PC-9 (cell line): ENCODE measurements around the gene LRRC28. TPM values are rescaled to one million over a fixed set of nuclear protein-coding genes. Genes with fewer than 3 reads are reported as not detected.

Source experiments
- BruUV-seq: library from RNA; stranded (reverse); fragments of 400-500 nt; replicated peaks from 2 replicates; lab custom pipeline; 2021; lab: Mats Ljungman, UMichigan
- CTCF ChIA-PET: fragments of 300-600 bp; sonication (Branson Sonifier 250); formaldehyde crosslinking; loops from one replicate; lab custom pipeline; 2022; ENCODE audit warnings: antibody characterized with exemption; lab: Charles Lee
- POLR2A ChIA-PET: fragments of 300-600 bp; sonication (Branson Sonifier 250); formaldehyde crosslinking; loops from one replicate; lab custom pipeline; 2022; ENCODE audit warnings: antibody characterized with exemption; ENCODE audit not compliant: unreplicated experiment; lab: Charles Lee
- DNase-seq, 2 experiments: peaks; one replicate each; pipeline versions ENCODE4 v3.0.0 to v3.0.0-alpha.2; 2015 to 2022; ENCODE audit warnings: mixed read lengths in 1 of 2
- H2AFZ ChIP-seq: fragments of 200-600 bp; sonication (generic); 2 replicates; pipeline ENCODE4 v1.8.1; 2017; ENCODE audit warnings: antibody characterized with exemption
- H3F3A ChIP-seq: fragments of 200-600 bp; sonication (generic); 2 replicates; pipeline ENCODE4 v1.8.1; 2017; ENCODE audit warnings: antibody characterized with exemption, mild to moderate bottlenecking, low read depth; ENCODE audit not compliant: insufficient read depth
- H3K27ac ChIP-seq: fragments of 200-600 bp; sonication (generic); 2 replicates; pipeline ENCODE4 v1.6.1; 2016; ENCODE audit warnings: mixed run types
- H3K27me3 ChIP-seq: fragments of 200-600 bp; sonication (generic); 2 replicates; pipeline ENCODE4 v1.6.1; 2016; ENCODE audit warnings: low read depth, mixed run types; ENCODE audit not compliant: insufficient read depth
- H3K36me3 ChIP-seq: fragments of 200-600 bp; sonication (generic); 2 replicates; pipeline ENCODE4 v1.6.1; 2016; ENCODE audit warnings: low read depth, mixed run types
- H3K4me1 ChIP-seq: fragments of 200-600 bp; sonication (generic); replicated peaks from 2 replicates; pipeline ENCODE4 v1.6.1; 2016; ENCODE audit warnings: mixed run types; ENCODE audit not compliant: insufficient read depth
- H3K4me2 ChIP-seq: fragments of 200-600 bp; sonication (generic); 2 replicates; pipeline ENCODE4 v1.6.1; 2017; ENCODE audit warnings: mixed run types
- H3K4me3 ChIP-seq: fragments of 200-600 bp; sonication (generic); 2 replicates; pipeline ENCODE4 v1.6.1; 2016; ENCODE audit warnings: mixed run types
- H3K79me2 ChIP-seq: fragments of 200-600 bp; sonication (generic); 2 replicates; pipeline ENCODE4 v1.6.1; 2017; ENCODE audit warnings: low read depth, mixed run types
- H3K9me2 ChIP-seq: fragments of 200-600 bp; sonication (generic); 2 replicates; pipeline ENCODE4 v1.8.1; 2017; ENCODE audit warnings: mild to moderate bottlenecking; ENCODE audit not compliant: insufficient read depth
- H3K9me3 ChIP-seq: fragments of 200-600 bp; sonication (generic); 2 replicates; pipeline ENCODE4 v1.8.1; 2016; ENCODE audit warnings: low read depth; ENCODE audit not compliant: insufficient read depth
- H4K20me1 ChIP-seq: fragments of 200-600 bp; sonication (generic); 2 replicates; pipeline ENCODE4 v1.8.1; 2017; ENCODE audit not compliant: insufficient read depth
- CTCF ChIP-seq: fragments of 200-600 bp; sonication (generic); conservative IDR thresholded peaks from 2 replicates; pipeline ENCODE4 v1.6.1; 2017; ENCODE audit warnings: mixed run types, antibody characterized with exemption, mild to moderate bottlenecking, moderate library complexity
- EZH2 ChIP-seq: fragments of 200-600 bp; sonication (generic); IDR thresholded peaks from 2 replicates; pipeline ENCODE4 v1.8.0; 2017; ENCODE audit warnings: antibody characterized with exemption, low read depth
- intact Hi-C: fragments of 100-400 bp; cut with micrococcal nuclease; formaldehyde crosslinking; loops from one replicate; pipeline ENCODE4 v1.10.0; 2022; ENCODE audit not compliant: unreplicated experiment
- total RNA-seq: library from RNA; stranded (reverse); gene quantifications from 2 replicates; pipeline ENCODE4 v1.2.3, GENCODE V29; 2021

LRRC28 gene
- total RNA-seq, 1 experiment from 2014 or later, result 13.5 TPM

GRCh38 chr15:99253381-99254090 lies 2.3 kb downstream of the LRRC28 start:
- Histone ChIP-seq H3K4me2 (no peak overlapping the region), H3K4me3 (no peak overlapping the region), H3F3A (peaks cover 8% of the 10 kb centered on the region; the same call in 1 of the 2 replicates), H3K9me2 (no peaks in the 10 kb centered on the region), H3K27ac (no peak overlapping the region), H4K20me1 (no peaks in the 10 kb centered on the region), H3K9me3 (no peaks in the 10 kb centered on the region), H3K4me1 (peaks cover 11% of the 10 kb centered on the region), H3K27me3 (no peaks in the 10 kb centered on the region), H2AFZ (no peak overlapping the region), H3K79me2 (peaks cover 3% of the 10 kb centered on the region), H3K36me3 (no peaks in the 10 kb centered on the region)
- no peak for DNase-seq
- ChIA-PET POLR2A (interaction anchor here (0.6 kb wide), 1 partner anchor 650 kb away, joined by 3 read pairs; no protein-coding TSS in a partner anchor), CTCF (no interaction called here)
- BruUV-seq, result no TSS peak
- TF ChIP-seq EZH2 (no peak), CTCF (no peak)
- intact Hi-C loops, result loop anchor here (10.0 kb wide), 1 partner anchor 609 kb away; the partner anchor contains the start of gene IGF1R

DNA sequence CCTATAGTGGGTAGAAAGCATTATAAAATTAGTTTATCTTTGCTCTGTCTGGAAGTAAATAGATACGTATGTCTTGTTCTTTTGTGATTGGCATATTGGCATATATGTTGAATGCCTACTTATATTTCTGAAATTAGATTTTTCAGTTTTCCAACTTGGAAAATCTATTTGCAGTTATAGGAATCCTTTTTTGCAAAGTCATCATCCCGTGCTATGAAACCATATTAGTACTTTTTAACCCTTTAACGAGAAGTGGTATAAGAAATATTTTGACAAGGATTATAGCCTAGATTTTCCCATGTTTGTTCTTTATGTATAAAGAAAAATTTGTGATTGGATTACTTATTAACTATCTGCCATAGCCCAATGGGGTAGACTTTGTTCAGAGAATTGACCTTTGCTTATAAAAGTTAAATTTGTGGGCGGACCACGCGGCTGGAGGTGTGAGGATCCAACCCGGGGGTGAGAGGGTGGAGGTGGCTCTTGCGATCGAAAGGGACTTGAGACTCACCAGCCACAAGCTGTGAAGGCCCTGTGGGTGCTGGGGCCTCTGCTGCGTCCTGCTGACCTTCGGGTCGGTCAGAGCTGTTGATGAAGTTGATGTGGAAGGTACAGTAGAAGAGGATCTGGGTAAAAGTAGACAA lies 5.9 kb downstream of the LRRC28 start:
- Histone ChIP-seq H3K4me1 (peaks cover 5% of the 10 kb centered on the region), H3K4me2 (no peak overlapping the region), H3K27me3 (no peaks in the 10 kb centered on the region), H3K27ac (no peak overlapping the region), H3K36me3 (no peaks in the 10 kb centered on the region), H3F3A (no peaks in the 10 kb centered on the region), H3K9me2 (no peaks in the 10 kb centered on the region), H3K9me3 (no peaks in the 10 kb centered on the region), H3K79me2 (no peaks in the 10 kb centered on the region), H4K20me1 (no peaks in the 10 kb centered on the region), H2AFZ (no peak overlapping the region), H3K4me3 (no peak overlapping the region)
- ChIA-PET CTCF (no interaction called here), POLR2A (no interaction called here)
- no TSS peak for BruUV-seq
- intact Hi-C loops, result loop anchor here (10.0 kb wide), 1 partner anchor 612 kb away; the partner anchor contains the start of gene IGF1R
- DNase-seq, result no peak
- TF ChIP-seq EZH2 (no peak), CTCF (no peak)

GRCh38 chr15:99264125-99264524 lies 12.8 kb downstream of the LRRC28 start:
- Histone ChIP-seq H3K4me2 (no peak overlapping the region), H3K79me2 (no peaks in the 10 kb centered on the region), H3K4me3 (no peak overlapping the region), H3K9me2 (no peaks in the 10 kb centered on the region; the same call in 1 of the 2 replicates), H3K27ac (no peak overlapping the region), H4K20me1 (no peaks in the 10 kb centered on the region), H3K9me3 (no peaks in the 10 kb centered on the region), H3K36me3 (no peaks in the 10 kb centered on the region), H3K4me1 (no peaks in the 10 kb centered on the region), H3F3A (no peaks in the 10 kb centered on the region), H2AFZ (no peak overlapping the region), H3K27me3 (no peaks in the 10 kb centered on the region)
- no peak for TF ChIP-seq CTCF
- TF ChIP-seq EZH2, result no peak
- ChIA-PET POLR2A (no interaction called here), CTCF (no interaction called here)
- intact Hi-C loops, result no loop called here
- no peak for DNase-seq
- no TSS peak for BruUV-seq
